Lung (tissue), 12 donors: ENCODE data around the gene AJAP1. TPM values are rescaled to one million over a fixed set of nuclear protein-coding genes. Genes with fewer than 3 reads are reported as not detected.

Experiments used
- ATAC-seq: fragments of 200-7000 bp; cut with Tn5 transposase; one replicate; pipeline ENCODE4 v1.9.1; 2020; ENCODE audit warnings: moderate number of reproducible peaks; ENCODE audit not compliant: insufficient read depth, low FRiP score
- DNase-seq, 3 donors: peaks; one replicate each; pipeline ENCODE4 v3.0.0-alpha.2; 2013 to 2017
- H3K27ac ChIP-seq, 2 donors: one replicate each; pipeline ENCODE4 v1.5.1; 2013; ENCODE audit warnings: mild to moderate bottlenecking in 2 of 2, moderate library complexity in 2 of 2, control low read depth in 1 of 2, inconsistent platforms in 1 of 2, low read depth in 1 of 2, low read length in 1 of 2
- H3K27me3 ChIP-seq, 3 donors: one replicate each; pipeline ENCODE4 v1.5.1; 2013; ENCODE audit warnings: low read length in 2 of 3; ENCODE audit not compliant: control insufficient read depth in 3 of 3, insufficient read depth in 3 of 3
- H3K36me3 ChIP-seq, 4 donors: one replicate each; pipeline ENCODE4 v1.5.1; 2013; ENCODE audit warnings: low read length in 4 of 4, mild to moderate bottlenecking in 1 of 4, moderate library complexity in 1 of 4; ENCODE audit not compliant: control insufficient read depth in 4 of 4, insufficient read depth in 4 of 4
- H3K4me1 ChIP-seq, 5 donors: one replicate each; pipeline ENCODE4 v1.5.1; 2013; ENCODE audit warnings: low read length in 5 of 5, mild to moderate bottlenecking in 2 of 5, moderate library complexity in 1 of 5; ENCODE audit not compliant: control insufficient read depth in 5 of 5, insufficient read depth in 5 of 5
- H3K4me3 ChIP-seq: one replicate; pipeline ENCODE4 v1.5.1; 2013; ENCODE audit warnings: mild to moderate bottlenecking, control low read depth, moderate library complexity
- H3K9ac ChIP-seq, 2 donors: one replicate each; pipeline ENCODE4 v1.5.1; 2013; ENCODE audit warnings: low read length in 2 of 2, control low read depth in 1 of 2; ENCODE audit not compliant: insufficient read depth in 1 of 2
- H3K9me3 ChIP-seq, 4 donors: one replicate each; pipeline ENCODE4 v1.5.1; 2013; ENCODE audit warnings: low read length in 3 of 4, mild to moderate bottlenecking in 1 of 4, moderate library complexity in 1 of 4; ENCODE audit not compliant: control insufficient read depth in 4 of 4, insufficient read depth in 3 of 4
- WGBS, 2 donors: extraction: QIAGEN DNeasy Blood & Tissue Kit; methylation state at CpG; one replicate each; pipeline ENCODE4 v1.1.7; 2013; 5-methylcytosine and 5-hydroxymethylcytosine counted together
- polyA plus RNA-seq, 2 donors: library from polyadenylated mRNA; stranded (reverse); fragments of 200-250 nt; gene quantifications; one replicate each; pipeline ENCODE4 v1.2.1, GENCODE V29; 2013
- total RNA-seq, 2 donors: library from RNA; depleted of rRNA in 1 of 2; stranded (reverse); fragments of >200 nt in 1 of 2; gene quantifications; one replicate each; pipeline ENCODE4 v1.2.1, GENCODE V29; 2014 to 2021
- TF ChIP-seq, protein P1 (sequence below): IDR thresholded peaks from 2 replicates; pipeline ENCODE4 v1.5.1; 2012; ENCODE audit warnings: mild to moderate bottlenecking; ENCODE audit errors: control extremely low read depth, extremely low read depth
- donor health status: control.
- donor health status: control.
- donor health status: Bipolar disorder and iron deficiency.
- donor health status: healthy.
- donor health status: DM: yes; HTN: yes; CAD: no.

Gene AJAP1
- total and polyA plus RNA-seq, 4 donors = 0.05 to 0.77 (median 0.19) TPM

GRCh38 chr1:4660917-4661594, 6.6 kb downstream of the AJAP1 start:
- H3K9ac ChIP-seq = no peak overlapping the region
- WGBS, 2 donors = 66 to 80% methylated on average over 4 of the region's 4 CpGs
- no peak for ATAC-seq
- H3K9me3 ChIP-seq = peaks cover 0 to 2% (median 0%) of the 10 kb centered on the region in 4 donors
- no peak for DNase-seq
- no peaks in the 10 kb centered on the region for H3K36me3 ChIP-seq
- H3K27me3 ChIP-seq = peaks cover 20 to 64% (median 54%) of the 10 kb centered on the region in 3 donors
- H3K4me3 ChIP-seq = no peak overlapping the region
- no peak overlapping the region for H3K27ac ChIP-seq
- H3K4me1 ChIP-seq = peaks cover 0 to 14% (median 4%) of the 10 kb centered on the region in 5 donors
- TF ChIP-seq, protein P1, sequence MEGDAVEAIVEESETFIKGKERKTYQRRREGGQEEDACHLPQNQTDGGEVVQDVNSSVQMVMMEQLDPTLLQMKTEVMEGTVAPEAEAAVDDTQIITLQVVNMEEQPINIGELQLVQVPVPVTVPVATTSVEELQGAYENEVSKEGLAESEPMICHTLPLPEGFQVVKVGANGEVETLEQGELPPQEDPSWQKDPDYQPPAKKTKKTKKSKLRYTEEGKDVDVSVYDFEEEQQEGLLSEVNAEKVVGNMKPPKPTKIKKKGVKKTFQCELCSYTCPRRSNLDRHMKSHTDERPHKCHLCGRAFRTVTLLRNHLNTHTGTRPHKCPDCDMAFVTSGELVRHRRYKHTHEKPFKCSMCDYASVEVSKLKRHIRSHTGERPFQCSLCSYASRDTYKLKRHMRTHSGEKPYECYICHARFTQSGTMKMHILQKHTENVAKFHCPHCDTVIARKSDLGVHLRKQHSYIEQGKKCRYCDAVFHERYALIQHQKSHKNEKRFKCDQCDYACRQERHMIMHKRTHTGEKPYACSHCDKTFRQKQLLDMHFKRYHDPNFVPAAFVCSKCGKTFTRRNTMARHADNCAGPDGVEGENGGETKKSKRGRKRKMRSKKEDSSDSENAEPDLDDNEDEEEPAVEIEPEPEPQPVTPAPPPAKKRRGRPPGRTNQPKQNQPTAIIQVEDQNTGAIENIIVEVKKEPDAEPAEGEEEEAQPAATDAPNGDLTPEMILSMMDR = no peak

GRCh38 chr1:4661595-4661917, 7.1 kb downstream of the AJAP1 start:
- Histone ChIP-seq H3K4me3 (no peak overlapping the region), H3K9ac (no peak overlapping the region), H3K27ac (no peak overlapping the region), H3K4me1 (peaks cover 0 to 14% (median 4%) of the 10 kb centered on the region in 5 donors), H3K27me3 (peaks cover 20 to 59% (median 53%) of the 10 kb centered on the region in 3 donors), H3K36me3 (no peaks in the 10 kb centered on the region), H3K9me3 (peaks cover 0 to 2% (median 0%) of the 10 kb centered on the region in 4 donors)
- TF ChIP-seq, protein P1 = no peak
- WGBS, 2 donors = 70 to 76% methylated on average over 2 of the region's 2 CpGs
- no peak for ATAC-seq
- no peak for DNase-seq

GRCh38 chr1:4662168-4662567, 7.8 kb downstream of the AJAP1 start:
- 83% methylated on average over 13 of the region's 13 CpGs for WGBS, 2 donors
- Histone ChIP-seq H3K9ac (no peak overlapping the region), H3K27ac (no peak overlapping the region), H3K4me1 (peaks cover 0 to 14% (median 4%) of the 10 kb centered on the region in 5 donors), H3K4me3 (no peak overlapping the region), H3K27me3 (peaks cover 20 to 53% (median 47%) of the 10 kb centered on the region in 3 donors), H3K36me3 (no peaks in the 10 kb centered on the region), H3K9me3 (peaks cover 0 to 3% (median 0%) of the 10 kb centered on the region in 4 donors)
- TF ChIP-seq, protein P1 = no peak
- ATAC-seq = no peak
- no peak for DNase-seq
